ENCODE data around the gene ROR1. TPM values are rescaled to one million over a fixed set of nuclear protein-coding genes. Genes with fewer than 3 reads are reported as not detected.

Gene ROR1
- total RNA-seq, 2 experiments from 2014 or later = 0.47 to 1.4 TPM

- H3K9me3 ChIP-seq (ENCODE audit: low read length) = peaks cover 18% of the 10 kb centered on the region
- H3K27ac ChIP-seq (ENCODE audit: low read depth, low read length, poor library complexity, severe bottlenecking) = peak overlapping the region; percentile 90
- no peak overlapping the region for H3K4me3 ChIP-seq (ENCODE audit: low read depth, low read length, poor library complexity, severe bottlenecking)
- CTCF ChIA-PET (ENCODE audit: unreplicated experiment) = interaction anchor here (0.7 to 0.8 kb wide), 2 partner anchors 31 to 52 kb away, joined by 3 read pairs; no protein-coding TSS in a partner anchor
- POLR2A ChIA-PET = interaction anchor here (0.6 to 3.1 kb wide), 6 partner anchors 9 to 1215 kb away, joined by 3 to 19 read pairs (median 4); no protein-coding TSS in a partner anchor
- BruUV-seq (replicated peaks) = no TSS peak
- peaks cover 69% of the 10 kb centered on the region for H3K4me1 ChIP-seq (ENCODE audit: insufficient read depth, low read length, poor library complexity, severe bottlenecking)
- H3K4me2 ChIP-seq (ENCODE audit: low read length) = peak overlapping the region; percentile 65
- H3K79me2 ChIP-seq (ENCODE audit: insufficient read depth, low read depth, low read length) = no peaks in the 10 kb centered on the region
- H3K36me3 ChIP-seq (ENCODE audit: insufficient read depth, low read length) = no peaks in the 10 kb centered on the region; the same call in 1 of the 2 replicates
- no peaks in the 10 kb centered on the region for H3K9me2 ChIP-seq (ENCODE audit: insufficient read depth, low read length)
- intact Hi-C loops (cut with micrococcal nuclease; ENCODE audit: unreplicated experiment) = loop anchor here (2.0 to 10.0 kb wide), 5 partner anchors 52 to 1392 kb away; partner anchors contain the start of genes EFCAB7, ITGB3BP, PGM1 and USP1
- H4K20me1 ChIP-seq (ENCODE audit: insufficient read depth, low read length) = no peaks in the 10 kb centered on the region
- DNase-seq (ENCODE audit: low spot score) = no peak
- TF ChIP-seq EZH2phosphoT487 (IDR thresholded peaks at IDR 0.05; ENCODE audit: borderline replicate concordance, low read depth, low read length) (no peak), CTCF (conservative IDR thresholded peaks at IDR 0.05; ENCODE audit: low read length) (no peak)
- no peak overlapping the region for H2AFZ ChIP-seq (ENCODE audit: low read length)
Observed at GRCh38 chr1:63829349-63830327, 55.8 kb downstream of the ROR1 start.

- Histone ChIP-seq H3K36me3 (ENCODE audit: insufficient read depth, low read length) (no peaks in the 10 kb centered on the region; the same call in 1 of the 2 replicates), H3K4me2 (ENCODE audit: low read length) (peak overlapping the region; percentile 38), H3K9me2 (ENCODE audit: insufficient read depth, low read length) (no peaks in the 10 kb centered on the region), H3K79me2 (ENCODE audit: insufficient read depth, low read depth, low read length) (no peaks in the 10 kb centered on the region), H3K27ac (ENCODE audit: low read depth, low read length, poor library complexity, severe bottlenecking) (peak overlapping the region; percentile 63), H3K4me3 (ENCODE audit: low read depth, low read length, poor library complexity, severe bottlenecking) (peak overlapping the region; percentile 7), H3K4me1 (ENCODE audit: insufficient read depth, low read length, poor library complexity, severe bottlenecking) (peaks cover 77% of the 10 kb centered on the region), H4K20me1 (ENCODE audit: insufficient read depth, low read length) (no peaks in the 10 kb centered on the region), H3K9me3 (ENCODE audit: low read length) (peaks cover 18% of the 10 kb centered on the region), H2AFZ (ENCODE audit: low read length) (peak overlapping the region; percentile 68; the same call in 1 of the 2 replicates)
- TF ChIP-seq EZH2phosphoT487 (IDR thresholded peaks at IDR 0.05; ENCODE audit: borderline replicate concordance, low read depth, low read length) = no peak
- TF ChIP-seq CTCF (conservative IDR thresholded peaks at IDR 0.05; ENCODE audit: low read length) = no peak
- intact Hi-C loops (cut with micrococcal nuclease; ENCODE audit: unreplicated experiment) = no loop called here
- no TSS peak for BruUV-seq (replicated peaks)
- ChIA-PET POLR2A (interaction anchor here (1.1 to 2.0 kb wide), 4 partner anchors 13 to 52 kb away, joined by 3 to 5 read pairs (median 4); no protein-coding TSS in a partner anchor), CTCF (ENCODE audit: unreplicated experiment) (no interaction called here)
- peak; percentile 27 for DNase-seq (ENCODE audit: low spot score)
Observed at GRCh38 chr1:63831409-63831808, 57.6 kb downstream of the ROR1 start.

All from OCI-LY7 (cell line).